HG02763 (cell line): ENCODE data around the gene ATP13A3.
"Not testable (repeated sequence)": the region's sequence is repeated elsewhere in the genome, so short reads cannot be mapped to it uniquely, and the experiment has no call there.

Source experiments
- ATAC-seq: cut with Tn5 transposase; IDR thresholded peaks from one replicate; pipeline ENCODE4 v1.9.1; 2021; ENCODE audit warnings: mild to moderate bottlenecking, moderate library complexity; ENCODE audit not compliant: unreplicated experiment

Gene ATP13A3

GRCh38 chr3:194486540-194487288 is at the start of gene ATP13A3:
ATP13A3 (minus strand) TSS chr3:194487002; CDS start chr3:194462190, 24,812 bp downstream.
- ATAC-seq = peak; percentile 65

- ATAC-seq = not testable (repeated sequence)
Observed at GRCh38 chr3:194535199-194535598, 48.4 kb upstream of the ATP13A3 start.

- ATAC-seq = no peak
Observed at GRCh38 chr3:194534243-194534642, 47.4 kb upstream of the ATP13A3 start.

- ATAC-seq = no peak
Observed at GRCh38 chr3:194532591-194532990, 45.8 kb upstream of the ATP13A3 start.

- ATAC-seq = no peak
Observed at GRCh38 chr3:194527726-194528125, 40.9 kb upstream of the ATP13A3 start.

GRCh38 chr3:194526164-194526563 is 39.4 kb upstream of the ATP13A3 start:
- ATAC-seq = no peak

GRCh38 chr3:194522579-194523046 is 35.8 kb upstream of the ATP13A3 start:
- no peak for ATAC-seq

GRCh38 chr3:194521510-194522260 is 34.9 kb upstream of the ATP13A3 start:
- no peak for ATAC-seq

GRCh38 chr3:194520682-194521162 is 33.9 kb upstream of the ATP13A3 start:
- ATAC-seq = not testable (repeated sequence)

GRCh38 chr3:194520201-194520600 is 33.4 kb upstream of the ATP13A3 start:
- ATAC-seq = not testable (repeated sequence)

GRCh38 chr3:194518652-194519051 is 31.9 kb upstream of the ATP13A3 start:
- no peak for ATAC-seq

GRCh38 chr3:194517333-194517732 is 30.5 kb upstream of the ATP13A3 start:
- no peak for ATAC-seq

- no peak for ATAC-seq
Observed at GRCh38 chr3:194514626-194515025, 27.8 kb upstream of the ATP13A3 start.

GRCh38 chr3:194512895-194513601 is 26.2 kb upstream of the ATP13A3 start:
- ATAC-seq = no peak

GRCh38 chr3:194508491-194509453 is 22.0 kb upstream of the ATP13A3 start:
- ATAC-seq = no peak

- no peak for ATAC-seq
Observed at GRCh38 chr3:194507571-194507970, 20.8 kb upstream of the ATP13A3 start.

GRCh38 chr3:194505791-194506415 is 19.1 kb upstream of the ATP13A3 start:
- no peak for ATAC-seq

- ATAC-seq = no peak
Observed at GRCh38 chr3:194504861-194505260, 18.1 kb upstream of the ATP13A3 start.

GRCh38 chr3:194504146-194504545 is 17.3 kb upstream of the ATP13A3 start:
- no peak for ATAC-seq

GRCh38 chr3:194503081-194503531 is 16.3 kb upstream of the ATP13A3 start:
- no peak for ATAC-seq
